ENCODE results near the gene CDK7. TPM values are rescaled to one million over a fixed set of nuclear protein-coding genes. Genes with fewer than 3 reads are reported as not detected.

CDK7 gene
- total RNA-seq, 1 experiment from 2014 or later: 53.4 TPM

GRCh38 chr5:69209602-69210001, 25.1 kb upstream of the CDK7 start:
- no peak overlapping the region for H3K18ac ChIP-seq (ENCODE audit: insufficient read length, low read depth, low read length)
- H3K14ac ChIP-seq (ENCODE audit: insufficient read depth, low read length): no peak overlapping the region
- H3K4me2 ChIP-seq (ENCODE audit: insufficient read depth, insufficient read length, low read length): no peak overlapping the region
- H3K79me1 ChIP-seq (ENCODE audit: insufficient read depth, low read depth, low read length, poor library complexity, severe bottlenecking): no peaks in the 10 kb centered on the region
- no peak for DNase-seq
- H3K4ac ChIP-seq (ENCODE audit: low read depth, low read length): no peak overlapping the region
- H3K23me2 ChIP-seq (ENCODE audit: insufficient read length, low read depth, low read length, poor library complexity, severe bottlenecking): no peaks in the 10 kb centered on the region
- no peak overlapping the region for H3K27ac ChIP-seq (ENCODE audit: insufficient read length, low read depth, low read length)
- no peaks in the 10 kb centered on the region for H3K9me3 ChIP-seq (ENCODE audit: control insufficient read depth, low read depth, low read length)
- Mint-ChIP-seq H3K4me1 (no peaks in the 10 kb centered on the region), H3K4me3 (no peak overlapping the region), H3K36me3 (ENCODE audit: insufficient read depth in 1 of 3, low read depth in 3 of 3) (peaks cover 14 to 53% (median 47%) of the 10 kb centered on the region in 3 experiments; a peak in 6 of 7 replicates), H3K27me3 (ENCODE audit: low read depth) (no peaks in the 10 kb centered on the region), H3K27ac (no peak overlapping the region), H3K9me3 (no peaks in the 10 kb centered on the region)
- H4K20me1 ChIP-seq (ENCODE audit: control insufficient read depth, insufficient read depth, insufficient read length): no peaks in the 10 kb centered on the region
- H3K56ac ChIP-seq (ENCODE audit: insufficient read length, low read depth, low read length): no peak overlapping the region
- no peak overlapping the region for H2BK12ac ChIP-seq (ENCODE audit: insufficient read length, low read depth, low read length)
- H3K9ac ChIP-seq (ENCODE audit: extremely low read depth, insufficient read length, low read length): no peak overlapping the region
- no peak overlapping the region for H2BK20ac ChIP-seq (ENCODE audit: low read depth, low read length, poor library complexity, severe bottlenecking)
- H3T11ph ChIP-seq (ENCODE audit: low read length): no peak overlapping the region
- no CpG with 5 or more reads among the region's 2 CpGs for WGBS (ENCODE audit: extremely low coverage, insufficient read length, low lambda C conversion rate)
- TF ChIP-seq CTCF (conservative IDR thresholded peaks at IDR 0.05): no peak
- no peak overlapping the region for H3K23ac ChIP-seq (ENCODE audit: insufficient read length, low read depth, low read length)
- no peak overlapping the region for H4K5ac ChIP-seq (ENCODE audit: insufficient read length, low read depth, low read length)
- H2AK5ac ChIP-seq (ENCODE audit: insufficient read length, low read length): no peak overlapping the region
- no peaks in the 10 kb centered on the region for H3K27me3 ChIP-seq (ENCODE audit: insufficient read depth, low read length)
- no peak overlapping the region for H4K8ac ChIP-seq (replicated peaks; ENCODE audit: insufficient read length, low read depth, low read length)
- no peak overlapping the region for H2BK5ac ChIP-seq (ENCODE audit: insufficient read length, low read length)
- no peak overlapping the region for H2BK15ac ChIP-seq (ENCODE audit: low read depth, low read length)
- H4K91ac ChIP-seq (ENCODE audit: insufficient read length, low read depth, low read length): no peak overlapping the region
- H3K4me1 ChIP-seq (ENCODE audit: insufficient read depth, low read length): no peaks in the 10 kb centered on the region
- H3K79me2 ChIP-seq (ENCODE audit: insufficient read depth, low read length): no peaks in the 10 kb centered on the region
- H2BK120ac ChIP-seq (ENCODE audit: low read depth, low read length, poor library complexity, severe bottlenecking): no peak overlapping the region
- no peak overlapping the region for H2AFZ ChIP-seq (ENCODE audit: low read length)
